ENCODE results near the gene NFS1.

NFS1 gene

GRCh38 chr20:35636095-35636494 lies 63.1 kb downstream of the NFS1 start:
- DNase-seq (ENCODE audit: extremely low read depth, insufficient read length): no peak
- Histone ChIP-seq H3K4me3 (replicated peaks; ENCODE audit: low read depth, low read length) (no peak overlapping the region), H3K36me3 (ENCODE audit: control insufficient read depth, insufficient read depth, low read length) (peaks cover 18% of the 10 kb centered on the region), H3K27me3 (replicated peaks; ENCODE audit: control insufficient read depth, insufficient read depth, low read length) (no peaks in the 10 kb centered on the region)
- TF ChIP-seq CTCF (IDR thresholded peaks at IDR 0.05; ENCODE audit: insufficient read depth, low read length, poor library complexity, severe bottlenecking): no peak

GRCh38 chr20:35635652-35636051 lies 63.5 kb downstream of the NFS1 start:
- Histone ChIP-seq H3K4me3 (replicated peaks; ENCODE audit: low read depth, low read length) (no peak overlapping the region), H3K36me3 (ENCODE audit: control insufficient read depth, insufficient read depth, low read length) (peaks cover 21% of the 10 kb centered on the region), H3K27me3 (replicated peaks; ENCODE audit: control insufficient read depth, insufficient read depth, low read length) (no peaks in the 10 kb centered on the region)
- TF ChIP-seq CTCF (IDR thresholded peaks at IDR 0.05; ENCODE audit: insufficient read depth, low read length, poor library complexity, severe bottlenecking): no peak
- DNase-seq (ENCODE audit: extremely low read depth, insufficient read length): no peak

- TF ChIP-seq CTCF (IDR thresholded peaks at IDR 0.05; ENCODE audit: insufficient read depth, low read length, poor library complexity, severe bottlenecking): no peak
- Histone ChIP-seq H3K4me3 (replicated peaks; ENCODE audit: low read depth, low read length) (no peak overlapping the region), H3K36me3 (ENCODE audit: control insufficient read depth, insufficient read depth, low read length) (peaks cover 24% of the 10 kb centered on the region), H3K27me3 (replicated peaks; ENCODE audit: control insufficient read depth, insufficient read depth, low read length) (no peaks in the 10 kb centered on the region)
- no peak for DNase-seq (ENCODE audit: extremely low read depth, insufficient read length)
Measured at GRCh38 chr20:35632539-35633115, 66.5 kb downstream of the NFS1 start.

- Histone ChIP-seq H3K36me3 (ENCODE audit: control insufficient read depth, insufficient read depth, low read length) (peaks cover 33% of the 10 kb centered on the region), H3K27me3 (replicated peaks; ENCODE audit: control insufficient read depth, insufficient read depth, low read length) (no peaks in the 10 kb centered on the region), H3K4me3 (replicated peaks; ENCODE audit: low read depth, low read length) (no peak overlapping the region)
- no peak for DNase-seq (ENCODE audit: extremely low read depth, insufficient read length)
- no peak for TF ChIP-seq CTCF (IDR thresholded peaks at IDR 0.05; ENCODE audit: insufficient read depth, low read length, poor library complexity, severe bottlenecking)
Measured at GRCh38 chr20:35630636-35631035, 68.5 kb downstream of the NFS1 start.

DNA sequence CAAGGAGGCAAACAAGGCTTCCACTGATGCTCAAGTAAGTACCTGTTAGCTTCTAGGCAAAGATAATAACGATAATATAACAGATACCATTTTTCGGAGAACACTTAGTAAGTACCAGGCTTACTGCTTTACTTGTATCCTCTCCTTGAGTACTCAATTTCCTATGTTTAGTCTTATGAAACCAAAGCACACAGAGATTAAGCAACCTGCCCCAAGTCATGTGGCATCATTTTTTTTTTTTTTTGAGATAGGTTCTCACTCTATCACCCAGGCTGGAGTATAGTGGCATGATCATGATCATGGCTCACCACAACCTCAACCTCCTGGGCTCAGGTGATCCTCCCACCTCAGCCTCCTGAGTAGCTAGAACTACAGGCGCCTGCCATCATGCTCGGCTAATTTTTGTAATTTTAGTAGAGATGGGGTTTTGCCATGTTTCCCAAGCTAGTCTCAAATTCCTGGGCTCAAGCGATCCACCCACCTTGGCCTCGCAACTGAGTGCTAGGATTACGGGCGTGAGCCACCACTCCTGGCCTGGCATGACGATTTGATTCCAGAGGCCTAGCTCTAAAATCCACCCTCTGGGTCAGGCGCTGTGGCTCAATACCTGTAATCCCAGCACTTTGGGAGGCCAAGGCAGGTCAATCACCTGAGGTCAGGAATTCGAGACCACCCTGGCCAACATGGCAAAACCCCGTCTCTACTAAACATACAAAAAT lies 69.6 kb downstream of the NFS1 start:
- Histone ChIP-seq H3K27me3 (replicated peaks; ENCODE audit: control insufficient read depth, insufficient read depth, low read length) (no peaks in the 10 kb centered on the region), H3K4me3 (replicated peaks; ENCODE audit: low read depth, low read length) (no peak overlapping the region), H3K36me3 (ENCODE audit: control insufficient read depth, insufficient read depth, low read length) (peaks cover 33% of the 10 kb centered on the region)
- no peak for TF ChIP-seq CTCF (IDR thresholded peaks at IDR 0.05; ENCODE audit: insufficient read depth, low read length, poor library complexity, severe bottlenecking)
- no peak for DNase-seq (ENCODE audit: extremely low read depth, insufficient read length)
